ENCODE data around the gene RBM38.
"Not testable (repeated sequence)": the region's sequence is repeated elsewhere in the genome, so short reads cannot be mapped to it uniquely, and the experiment has no call there.

Gene RBM38

DNA sequence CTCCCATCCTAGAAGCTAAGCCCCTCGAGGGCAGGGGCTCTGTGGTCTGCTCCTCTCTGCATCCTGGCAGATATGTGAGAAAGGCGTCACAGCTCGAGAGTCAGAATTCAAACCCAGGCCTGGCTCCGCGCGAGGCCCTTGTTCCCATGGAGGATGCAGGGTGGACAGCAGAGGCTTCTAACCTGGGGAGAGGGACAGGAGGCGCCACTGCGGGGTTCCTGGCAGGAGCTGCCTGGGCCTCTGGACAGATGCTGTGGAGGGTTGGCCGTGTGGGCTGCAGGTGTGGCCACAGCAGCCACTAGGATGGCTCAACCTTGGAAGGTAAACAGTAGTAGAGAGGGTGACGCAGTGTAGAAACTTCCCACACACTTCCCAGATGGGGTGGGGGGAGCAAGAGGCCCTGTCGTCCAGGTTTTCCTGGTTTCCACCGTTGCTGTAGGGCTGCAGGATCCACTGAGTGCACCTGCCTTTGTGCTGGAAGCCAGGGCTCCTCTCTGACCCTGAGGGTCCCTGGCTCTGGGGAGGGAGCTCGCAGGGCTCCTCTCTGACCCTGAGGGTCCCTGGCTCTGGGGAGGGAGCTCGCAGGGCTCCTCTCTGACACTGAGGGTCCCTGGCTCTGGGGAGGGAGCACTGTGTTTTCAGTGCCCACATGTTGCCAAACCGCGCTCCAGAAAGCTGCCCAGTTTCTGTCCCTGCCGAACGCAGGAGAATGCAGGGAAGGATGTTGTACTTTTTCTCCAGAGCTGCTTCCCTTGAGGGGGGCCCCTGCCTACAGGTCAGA lies 14.2 kb downstream of the RBM38 start:
- DNase-seq = no peak

GRCh38 chr20:57407541-57407956 lies 16.4 kb downstream of the RBM38 start:
- DNase-seq = no peak

DNA sequence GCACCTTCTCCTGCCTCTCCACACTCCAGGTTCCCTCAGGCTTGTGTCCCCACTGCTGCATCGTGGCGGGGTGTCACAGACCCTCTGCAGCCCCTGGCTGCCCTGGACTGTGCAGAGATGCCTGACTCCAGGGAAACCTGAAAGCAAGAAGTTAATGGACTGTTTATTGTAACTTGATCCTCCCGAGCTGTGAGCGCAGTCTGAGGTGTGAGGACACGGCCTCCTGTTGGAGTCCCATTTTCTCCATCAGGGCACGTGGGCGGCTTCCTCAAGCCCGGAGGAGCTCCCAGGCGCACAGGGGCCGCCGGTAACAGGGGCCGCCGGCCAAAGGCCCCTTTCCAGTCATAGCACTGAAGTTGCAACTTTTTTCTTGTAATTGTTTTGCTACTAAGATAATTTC lies 16.9 kb downstream of the RBM38 start:
- DNase-seq = no peak

- no peak for DNase-seq
Observed at GRCh38 chr20:57408536-57409233, 17.5 kb downstream of the RBM38 start.

- no peak for DNase-seq
Observed at GRCh38 chr20:57409316-57409671, 18.1 kb downstream of the RBM38 start.

DNA sequence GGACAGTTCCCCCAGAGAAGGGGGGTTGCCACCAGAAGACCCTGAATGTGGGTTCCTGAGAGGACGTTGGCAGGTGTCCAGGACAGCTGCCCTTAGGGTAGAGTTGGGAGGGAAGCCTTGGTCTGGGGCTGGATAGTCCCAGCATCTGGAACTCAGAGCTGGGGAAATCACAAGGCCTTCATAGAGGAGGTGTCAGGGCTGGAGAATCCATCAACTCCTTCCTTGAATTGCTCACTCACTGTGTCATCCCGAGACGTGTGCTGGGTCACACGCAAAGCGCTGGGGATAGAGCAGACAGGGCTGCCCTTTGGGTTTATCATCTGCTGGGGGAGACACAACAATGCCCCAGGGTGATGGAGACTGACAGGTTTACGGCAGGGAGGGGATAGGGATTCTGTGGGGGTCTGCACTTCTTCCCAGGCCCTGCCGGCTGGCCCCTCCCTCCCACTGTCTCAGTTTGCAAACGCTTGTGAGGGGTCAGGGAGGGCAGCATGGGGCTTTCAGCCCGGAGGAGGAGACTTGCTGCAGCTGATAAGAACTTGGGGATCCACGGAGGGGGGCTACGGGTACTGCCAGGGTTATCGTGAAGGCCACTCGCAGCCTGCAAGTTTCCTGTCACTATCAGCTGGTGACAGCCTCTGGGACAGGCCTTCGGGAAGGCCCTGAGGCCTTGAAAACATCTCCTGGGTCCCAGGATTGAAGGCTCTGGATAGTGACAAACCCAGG lies 18.6 kb downstream of the RBM38 start:
- DNase-seq = no peak

GRCh38 chr20:57410398-57410920 lies 19.3 kb downstream of the RBM38 start:
- DNase-seq = no peak

GRCh38 chr20:57410924-57411323 lies 19.7 kb downstream of the RBM38 start:
- no peak for DNase-seq

- no peak for DNase-seq
Observed at GRCh38 chr20:57411406-57412283, 20.4 kb downstream of the RBM38 start.

- DNase-seq = no peak
Observed at GRCh38 chr20:57412347-57413029, 21.3 kb downstream of the RBM38 start.

DNA sequence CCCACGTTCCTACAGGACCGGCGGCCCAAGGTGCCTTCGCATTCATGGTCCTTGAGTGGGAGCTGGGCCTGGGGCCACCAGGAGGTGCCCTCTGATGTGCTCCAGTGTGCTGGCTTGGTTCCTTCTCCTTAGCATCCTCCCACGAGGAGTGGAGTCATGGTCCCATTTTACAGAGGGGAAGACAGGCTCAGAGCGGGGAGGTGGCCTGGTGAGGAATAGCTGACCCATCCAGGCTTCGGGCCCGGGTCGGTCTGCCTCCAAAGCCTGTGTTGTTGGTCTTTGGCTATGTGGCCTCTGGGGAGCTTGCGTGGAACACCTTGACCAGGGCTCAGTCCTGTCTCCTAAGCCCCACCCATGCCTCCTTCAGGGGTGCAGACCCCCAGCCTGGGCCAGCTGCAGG lies 22.8 kb downstream of the RBM38 start:
- DNase-seq = no peak

GRCh38 chr20:57414867-57415592 lies 23.8 kb downstream of the RBM38 start:
- no peak for DNase-seq

- no peak for DNase-seq
Observed at GRCh38 chr20:57415771-57416170, 24.6 kb downstream of the RBM38 start.

DNA sequence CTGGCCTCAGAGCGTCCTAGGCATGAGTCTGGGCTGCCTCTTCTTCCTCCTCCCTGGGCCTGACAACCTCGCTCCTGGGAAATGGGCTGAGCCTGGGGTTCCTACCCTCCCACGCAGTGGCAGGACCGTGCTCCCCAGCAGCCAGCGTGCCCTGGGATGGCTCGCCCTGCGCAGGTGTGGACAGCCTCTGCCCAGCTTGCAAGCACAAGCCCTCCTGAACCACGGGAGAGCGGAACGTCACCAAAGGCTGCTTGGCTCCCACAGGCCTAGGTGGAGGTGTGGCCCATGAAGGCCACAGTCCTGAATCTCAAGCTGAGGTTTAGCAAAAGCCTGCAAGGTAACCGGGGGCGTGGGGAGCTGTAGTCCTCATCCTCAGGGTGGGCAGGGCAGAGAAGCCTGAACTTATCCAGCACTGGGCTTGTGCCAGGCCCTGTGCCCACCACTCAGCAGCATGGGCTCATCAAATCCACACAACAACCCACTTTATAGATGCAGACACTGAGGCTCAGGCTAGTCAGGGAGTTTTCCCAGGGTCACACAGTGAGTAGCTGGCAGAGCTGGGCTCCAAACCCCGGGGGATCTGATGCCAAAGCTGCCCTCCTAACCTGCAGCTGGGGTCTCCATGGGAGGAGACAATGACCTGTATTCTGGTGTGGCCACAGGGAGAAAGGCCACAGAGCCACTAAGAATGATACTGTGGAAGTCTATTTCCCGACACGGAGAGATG lies 25.3 kb downstream of the RBM38 start:
- DNase-seq = no peak

- DNase-seq = no peak
Observed at GRCh38 chr20:57417051-57417689, 26.0 kb downstream of the RBM38 start.

GRCh38 chr20:57417830-57418780 lies 26.9 kb downstream of the RBM38 start:
- DNase-seq = no peak

DNA sequence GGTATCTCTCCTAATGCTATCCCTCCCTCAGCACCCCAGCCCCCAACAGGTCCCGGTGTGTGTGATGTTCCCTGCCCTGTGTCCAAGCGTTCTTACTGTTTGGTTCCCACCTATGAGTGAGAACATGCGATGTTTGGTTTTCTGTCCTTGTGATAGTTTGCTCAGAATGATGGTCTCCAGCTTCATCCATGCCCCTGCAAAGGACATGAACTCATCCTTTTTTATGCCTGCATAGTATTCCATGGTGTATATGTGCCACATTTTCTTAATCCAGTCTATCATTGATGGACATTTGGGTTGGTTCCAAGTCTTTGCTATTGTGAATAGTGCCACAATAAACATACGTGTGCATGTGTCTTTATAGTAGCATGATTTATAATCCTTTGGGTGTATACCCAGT lies 28.3 kb downstream of the RBM38 start:
- DNase-seq = not testable (repeated sequence)

DNA sequence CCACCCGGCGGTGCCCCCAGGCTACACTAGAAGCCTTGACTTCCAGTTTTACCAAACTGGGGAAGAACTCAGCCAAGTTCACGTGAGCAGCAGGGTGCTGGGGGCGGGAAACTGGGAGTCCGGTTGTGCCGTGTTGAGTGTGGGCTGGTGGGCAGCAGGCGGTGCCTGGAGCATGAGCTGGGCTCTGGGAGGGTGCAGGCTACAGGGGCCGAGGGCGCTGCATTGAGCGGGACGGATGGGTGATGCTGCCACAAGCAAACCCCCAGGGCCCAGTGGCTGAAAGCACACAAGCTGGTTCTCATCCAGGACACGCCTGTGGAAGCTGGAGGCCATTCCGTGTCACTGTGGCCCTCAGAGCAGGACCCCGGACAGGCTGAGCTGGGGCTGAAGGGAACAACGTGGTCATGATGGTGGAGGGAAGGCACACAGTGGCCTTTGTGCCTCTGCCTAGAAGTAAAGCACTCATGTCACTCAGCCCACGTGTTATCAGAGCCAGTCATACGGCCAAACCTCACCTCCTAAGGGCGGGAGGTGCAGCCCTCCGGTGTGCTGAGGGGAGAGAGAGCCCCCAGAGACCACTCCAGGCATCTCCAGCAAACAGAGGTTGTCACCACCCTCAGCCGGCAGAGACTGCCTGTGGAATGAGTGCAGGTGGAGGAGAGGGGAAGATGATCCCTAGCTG lies 29.5 kb downstream of the RBM38 start:
- no peak for DNase-seq

All from activated effector memory CD4-positive, alpha-beta T cell treated with Interleukin-2 at 50 U/mL for 16 hours (primary cell).